ACC112 (cell line): ENCODE measurements around the gene FSIP2.

Experiments
- H2AFZ ChIP-seq: fragments of 200-600 bp; sonication (generic); one replicate; pipeline ENCODE4 v1.6.0; 2017; ENCODE audit warnings: antibody characterized with exemption, low read length; ENCODE audit not compliant: unreplicated experiment
- H3K27ac ChIP-seq: fragments of 200-600 bp; sonication (generic); 2 replicates; pipeline ENCODE4 v1.5.1; 2014; ENCODE audit warnings: low read depth, mild to moderate bottlenecking, antibody characterized with exemption, low read length, moderate library complexity
- H3K27me3 ChIP-seq: fragments of 200-600 bp; sonication (generic); 2 replicates; pipeline ENCODE4 v1.6.1; 2014; ENCODE audit warnings: mild to moderate bottlenecking, antibody characterized with exemption, low read length, moderate library complexity, mixed read lengths; ENCODE audit not compliant: insufficient read depth
- H3K36me3 ChIP-seq: fragments of 200-600 bp; sonication (generic); 2 replicates; pipeline ENCODE4 v1.6.1; 2016; ENCODE audit warnings: mild to moderate bottlenecking, antibody characterized with exemption, low read length, moderate library complexity, mixed read lengths; ENCODE audit not compliant: insufficient read depth
- H3K4me1 ChIP-seq: fragments of 200-600 bp; sonication (generic); one replicate; pipeline ENCODE4 v1.6.1; 2016; ENCODE audit warnings: low read length, mixed read lengths; ENCODE audit not compliant: insufficient read depth, unreplicated experiment, control insufficient read depth
- H3K4me3 ChIP-seq: fragments of 200-600 bp; sonication (generic); 2 replicates; pipeline ENCODE4 v1.5.1; 2014; ENCODE audit warnings: mild to moderate bottlenecking, low read depth, low read length
- H3K79me2 ChIP-seq: fragments of 200-600 bp; sonication (generic); one replicate; pipeline ENCODE4 v1.6.0; 2016; ENCODE audit warnings: low read length; ENCODE audit not compliant: control insufficient read depth, unreplicated experiment, insufficient read depth

Gene FSIP2

GRCh38 chr2:185771396-185771795, 32.8 kb downstream of the FSIP2 start:
- H3K4me3 ChIP-seq = no peak overlapping the region
- H2AFZ ChIP-seq = no peak overlapping the region
- no peaks in the 10 kb centered on the region for H3K27me3 ChIP-seq
- no peaks in the 10 kb centered on the region for H3K36me3 ChIP-seq
- no peak overlapping the region for H3K27ac ChIP-seq
- H3K4me1 ChIP-seq = no peaks in the 10 kb centered on the region
- H3K79me2 ChIP-seq = no peaks in the 10 kb centered on the region

GRCh38 chr2:185780890-185781289, 42.3 kb downstream of the FSIP2 start:
- Histone ChIP-seq H3K4me3 (no peak overlapping the region), H2AFZ (no peak overlapping the region), H3K4me1 (no peaks in the 10 kb centered on the region), H3K27me3 (no peaks in the 10 kb centered on the region), H3K36me3 (no peaks in the 10 kb centered on the region), H3K27ac (no peak overlapping the region), H3K79me2 (no peaks in the 10 kb centered on the region)

- Histone ChIP-seq H3K27ac (no peak overlapping the region), H3K79me2 (no peaks in the 10 kb centered on the region), H3K36me3 (no peaks in the 10 kb centered on the region), H3K4me1 (no peaks in the 10 kb centered on the region), H3K27me3 (no peaks in the 10 kb centered on the region), H2AFZ (no peak overlapping the region), H3K4me3 (no peak overlapping the region)
These were observed 43.7 kb downstream of the FSIP2 start for GRCh38 chr2:185782223-185782769.

- Histone ChIP-seq H2AFZ (no peak overlapping the region), H3K27me3 (no peaks in the 10 kb centered on the region), H3K27ac (no peak overlapping the region), H3K4me3 (no peak overlapping the region), H3K36me3 (no peaks in the 10 kb centered on the region), H3K4me1 (no peaks in the 10 kb centered on the region), H3K79me2 (no peaks in the 10 kb centered on the region)
These were observed 46.6 kb downstream of the FSIP2 start for GRCh38 chr2:185785156-185785555.

- Histone ChIP-seq H3K27me3 (no peaks in the 10 kb centered on the region), H3K27ac (no peak overlapping the region), H3K4me3 (no peak overlapping the region), H3K36me3 (no peaks in the 10 kb centered on the region), H2AFZ (no peak overlapping the region), H3K4me1 (no peaks in the 10 kb centered on the region), H3K79me2 (no peaks in the 10 kb centered on the region)
These were observed 47.4 kb downstream of the FSIP2 start for GRCh38 chr2:185785851-185786473.

GRCh38 chr2:185787227-185788145, 48.9 kb downstream of the FSIP2 start:
- Histone ChIP-seq H3K79me2 (no peaks in the 10 kb centered on the region), H3K4me1 (no peaks in the 10 kb centered on the region), H3K4me3 (no peak overlapping the region), H3K36me3 (no peaks in the 10 kb centered on the region), H2AFZ (no peak overlapping the region), H3K27ac (no peak overlapping the region), H3K27me3 (no peaks in the 10 kb centered on the region)

GRCh38 chr2:185790361-185790760, 51.8 kb downstream of the FSIP2 start:
- Histone ChIP-seq H2AFZ (no peak overlapping the region), H3K4me3 (no peak overlapping the region), H3K4me1 (no peaks in the 10 kb centered on the region), H3K79me2 (no peaks in the 10 kb centered on the region), H3K27me3 (no peaks in the 10 kb centered on the region), H3K27ac (no peak overlapping the region), H3K36me3 (no peaks in the 10 kb centered on the region)

GRCh38 chr2:185793532-185794345, 55.1 kb downstream of the FSIP2 start:
- H2AFZ ChIP-seq = no peak overlapping the region
- no peak overlapping the region for H3K4me3 ChIP-seq
- H3K27ac ChIP-seq = no peak overlapping the region
- no peaks in the 10 kb centered on the region for H3K36me3 ChIP-seq
- no peaks in the 10 kb centered on the region for H3K79me2 ChIP-seq
- no peaks in the 10 kb centered on the region for H3K27me3 ChIP-seq
- H3K4me1 ChIP-seq = no peaks in the 10 kb centered on the region

- no peaks in the 10 kb centered on the region for H3K4me1 ChIP-seq
- H3K4me3 ChIP-seq = no peak overlapping the region
- no peaks in the 10 kb centered on the region for H3K79me2 ChIP-seq
- H3K36me3 ChIP-seq = no peaks in the 10 kb centered on the region
- no peak overlapping the region for H2AFZ ChIP-seq
- no peaks in the 10 kb centered on the region for H3K27me3 ChIP-seq
- H3K27ac ChIP-seq = no peak overlapping the region
These were observed 58.2 kb downstream of the FSIP2 start for GRCh38 chr2:185796758-185797157.

GRCh38 chr2:185802926-185803325, 64.3 kb downstream of the FSIP2 start:
- no peaks in the 10 kb centered on the region for H3K4me1 ChIP-seq
- no peak overlapping the region for H2AFZ ChIP-seq
- no peak overlapping the region for H3K27ac ChIP-seq
- no peaks in the 10 kb centered on the region for H3K36me3 ChIP-seq
- no peaks in the 10 kb centered on the region for H3K79me2 ChIP-seq
- no peak overlapping the region for H3K4me3 ChIP-seq
- H3K27me3 ChIP-seq = no peaks in the 10 kb centered on the region
